Body of pancreas (tissue), 4 donors: ENCODE results near the gene S100B. TPM values are rescaled to one million over a fixed set of nuclear protein-coding genes. Genes with fewer than 3 reads are reported as not detected.

Experiments
- ATAC-seq: fragments of 150-250 bp; one replicate; pipeline ENCODE4 v1.9.1; 2016
- DNase-seq, 4 donors: peaks; one replicate each; pipeline ENCODE4 v3.0.0-alpha.2; 2019
- H3K27ac ChIP-seq, 4 donors: fragments of 200-600 bp; sonication (generic); 1 replicate in 3 of 4; 2 replicates in 1 of 4; pipeline versions ENCODE4 v1.5.1 to v1.6.1; 2016 to 2019; ENCODE audit warnings: mild to moderate bottlenecking in 1 of 4, mixed read lengths in 1 of 4, moderate library complexity in 1 of 4
- H3K27me3 ChIP-seq, 2 donors: fragments of 200-600 bp; sonication (generic); one replicate each; pipeline ENCODE4 v1.6.0; 2016; ENCODE audit warnings: mild to moderate bottlenecking in 1 of 2
- H3K36me3 ChIP-seq, 2 donors: fragments of 200-600 bp; sonication (generic); replicated peaks in 1 of 2; 2 replicates each; pipeline ENCODE4 v1.5.1; 2016; ENCODE audit warnings: low read depth in 2 of 2; ENCODE audit not compliant: insufficient read depth in 1 of 2
- H3K4me1 ChIP-seq: fragments of 200-600 bp; sonication (generic); one replicate; pipeline ENCODE4 v1.6.0; 2016
- H3K4me3 ChIP-seq, 2 donors: fragments of 200-600 bp; sonication (generic); 1 replicate in 1 of 2; 2 replicates in 1 of 2; pipeline ENCODE4 v1.5.1; 2016 to 2019
- H3K9me3 ChIP-seq, 3 donors: fragments of 200-600 bp; sonication (generic); 1 replicate in 2 of 3; 2 replicates in 1 of 3; pipeline ENCODE4 v1.5.1; 2016
- CTCF ChIP-seq, 7 experiments: fragments of 450-650 bp in 4 of 7; fragments of 200-600 bp in 3 of 7; sonication (generic) in 3 of 7; IDR thresholded peaks; one replicate each; pipeline ENCODE4 v1.5.1; 2016 to 2019; ENCODE audit warnings: antibody characterized with exemption in 7 of 7
- POLR2A ChIP-seq, 3 donors: fragments of 450-650 bp; IDR thresholded peaks; one replicate each; pipeline ENCODE4 v1.6.1; 2016; ENCODE audit warnings: antibody characterized with exemption in 3 of 3, mild to moderate bottlenecking in 2 of 3
- WGBS, 2 donors: methylation state at CpG; one replicate each; pipeline ENCODE4 v1.1.5; 2017; 5-methylcytosine and 5-hydroxymethylcytosine counted together
- intact Hi-C: fragments of 100-400 bp; cut with DNase I; formaldehyde crosslinking; loops from one replicate; pipeline ENCODE4 v1.15.1; 2023
- total RNA-seq, 2 donors: library from RNA; depleted of rRNA; stranded (reverse); fragments of >200 nt; gene quantifications; one replicate each; pipeline ENCODE4 v1.1.0, GENCODE V29; 2016

The S100B gene
- total RNA-seq, 2 donors from 2014 or later = 2.6 to 33.9 TPM

DNA sequence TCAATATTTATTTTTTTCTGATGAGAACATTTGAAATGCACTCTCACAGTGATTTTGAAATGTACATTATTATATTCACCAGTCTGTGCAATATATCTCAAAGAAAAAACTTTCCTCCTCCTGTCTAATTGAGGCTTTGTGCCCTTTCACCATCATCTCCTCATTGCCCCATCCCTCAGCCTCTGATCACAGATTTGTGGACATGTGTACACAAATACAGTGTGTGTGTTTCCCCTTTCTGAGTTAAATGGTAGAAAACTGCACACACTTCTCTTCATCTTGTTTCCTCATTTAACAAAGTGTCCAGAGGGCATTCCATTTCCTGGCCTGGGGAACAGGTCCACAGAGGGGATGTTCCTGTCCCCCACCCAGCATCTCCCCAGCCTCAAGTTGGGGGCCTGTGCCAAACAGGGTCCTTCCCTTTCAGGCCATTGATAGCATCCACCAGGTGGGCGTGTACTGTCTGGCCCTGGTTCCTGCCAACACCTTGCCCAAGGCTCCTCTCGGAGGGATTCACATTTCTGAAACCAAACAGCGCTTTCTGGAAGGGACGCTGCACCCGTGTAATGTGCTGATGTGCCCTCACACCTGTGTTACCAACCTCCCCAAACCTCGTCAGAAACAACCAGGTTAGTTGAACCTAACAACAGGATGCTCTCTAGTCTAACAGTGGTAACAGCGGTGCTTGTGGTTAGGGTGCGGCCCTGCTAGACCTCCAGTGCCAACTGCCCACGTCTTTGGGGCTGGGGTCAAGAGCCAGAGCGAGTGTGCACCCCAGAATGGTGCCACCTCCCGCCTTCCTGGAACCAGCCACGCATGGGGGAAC lies 54.6 kb downstream of the S100B start:
- Histone ChIP-seq H3K27ac (no peak overlapping the region), H3K36me3 (peaks cover 0 to 18% of the 10 kb centered on the region in 2 donors), H3K27me3 (no peaks in the 10 kb centered on the region), H3K4me1 (no peaks in the 10 kb centered on the region), H3K4me3 (no peak overlapping the region), H3K9me3 (no peaks in the 10 kb centered on the region)
- no peak for TF ChIP-seq CTCF (IDR thresholded peaks at IDR 0.05)
- TF ChIP-seq POLR2A (IDR thresholded peaks at IDR 0.05) = no peak
- DNase-seq (no peak), ATAC-seq (no peak)
- intact Hi-C loops = no loop called here
- 88 to 95% methylated on average over 11 to 12 of the region's 12 CpGs for WGBS, 2 donors

DNA sequence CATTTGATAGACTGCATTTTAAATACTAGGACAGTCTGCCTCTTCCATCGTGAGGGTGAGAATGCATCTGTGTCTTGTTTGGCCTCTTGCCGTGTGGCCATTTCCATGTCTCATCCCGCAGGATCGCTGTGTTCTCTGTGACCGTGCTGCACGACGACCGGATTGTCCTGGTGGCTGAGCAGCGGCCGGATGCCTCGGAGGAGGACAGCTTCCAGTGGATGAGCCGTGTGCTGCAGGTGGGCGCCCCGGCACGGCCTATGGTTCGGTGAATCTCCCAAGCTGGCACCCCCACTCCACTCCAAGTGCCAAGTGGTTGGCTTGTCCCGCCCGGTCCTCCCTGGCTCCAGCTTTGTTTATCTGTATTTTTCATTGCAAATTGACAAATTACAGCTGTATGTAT lies 55.2 kb downstream of the S100B start:
- ATAC-seq = no peak
- Histone ChIP-seq H3K27ac (no peak overlapping the region), H3K9me3 (no peaks in the 10 kb centered on the region), H3K4me1 (no peaks in the 10 kb centered on the region), H3K27me3 (no peaks in the 10 kb centered on the region), H3K36me3 (peaks cover 0 to 20% of the 10 kb centered on the region in 2 donors), H3K4me3 (no peak overlapping the region)
- intact Hi-C loops = no loop called here
- WGBS, 2 donors = 90 to 95% methylated on average over 17 to 18 of the region's 18 CpGs
- TF ChIP-seq POLR2A (IDR thresholded peaks at IDR 0.05) = no peak
- TF ChIP-seq CTCF (IDR thresholded peaks at IDR 0.05) = no peak
- DNase-seq = no peak

Other genes starting within 250 kb of the S100B start
- gene DIP2A, start 146.2 kb downstream of the S100B start, total RNA-seq = 10 to 100 TPM; 28.5 to 44.2 TPM
- 10 to 100 TPM; 30.0 to 63.6 TPM for gene PRMT2, start 30.6 kb upstream of the S100B start, total RNA-seq